Mucosa of descending colon (tissue), 3 donors: ENCODE measurements around the gene MICAL3. TPM values are rescaled to one million over a fixed set of nuclear protein-coding genes. Genes with fewer than 3 reads are reported as not detected.
A peak's percentile ranks its signal among the peaks of the same experiment; 100 is the strongest.

Experiments used
- ATAC-seq: fragments of 200-7000 bp; cut with Tn5 transposase; one replicate; pipeline ENCODE4 v1.9.1; 2020; ENCODE audit warnings: mild to moderate bottlenecking, moderate library complexity
- DNase-seq, 3 donors: peaks; one replicate each; pipeline ENCODE4 v3.0.0-alpha.2; 2020
- H3K36me3 ChIP-seq: fragments of 200-600 bp; one replicate; pipeline ENCODE4 v1.8.0; 2021; ENCODE audit warnings: low read depth, mild to moderate bottlenecking
- H3K4me1 ChIP-seq: fragments of 200-600 bp; one replicate; pipeline ENCODE4 v1.8.0; 2021; ENCODE audit warnings: low read depth, mild to moderate bottlenecking
- H3K4me3 ChIP-seq: fragments of 200-600 bp; one replicate; pipeline ENCODE4 v1.8.0; 2021; ENCODE audit warnings: mild to moderate bottlenecking
- H3K9me3 ChIP-seq: fragments of 200-600 bp; one replicate; pipeline ENCODE4 v1.8.0; 2021; ENCODE audit warnings: mild to moderate bottlenecking
- intact Hi-C, 2 donors: fragments of 100-400 bp; cut with DNase I in 1 of 2; cut with micrococcal nuclease in 1 of 2; formaldehyde crosslinking; loops; one replicate each; pipeline versions ENCODE4 v1.11.0 to v1.11.1; 2022; cut with DNase I, micrococcal nuclease
- total RNA-seq, 3 donors: library from RNA; stranded (reverse); fragmentation: NEBNext Ultra II Directional in 2 of 3; extraction: Animal tissue kit (Norgen Biotek cat#: 25700) in 2 of 3; gene quantifications; one replicate each; pipeline versions ENCODE4 v1.2.1 to v1.2.4, GENCODE V29; 2021 to 2023
- TF ChIP-seq, protein P1 (sequence below): fragments of 200-600 bp; IDR thresholded peaks from one replicate; pipeline ENCODE4 v1.8.0; 2022; ENCODE audit warnings: antibody characterized with exemption, mild to moderate bottlenecking
- donor health status: DM: no; HTN: no; CAD: no; lungs with moderate emphysema.
- donor health status: DM: no; HTN: no; CAD: no.
- donor health status: DM: no; HTN: yes; CAD: no.

The MICAL3 gene
- total RNA-seq, 3 donors from 2014 or later: 75.8 to 135 (median 129) TPM

DNA sequence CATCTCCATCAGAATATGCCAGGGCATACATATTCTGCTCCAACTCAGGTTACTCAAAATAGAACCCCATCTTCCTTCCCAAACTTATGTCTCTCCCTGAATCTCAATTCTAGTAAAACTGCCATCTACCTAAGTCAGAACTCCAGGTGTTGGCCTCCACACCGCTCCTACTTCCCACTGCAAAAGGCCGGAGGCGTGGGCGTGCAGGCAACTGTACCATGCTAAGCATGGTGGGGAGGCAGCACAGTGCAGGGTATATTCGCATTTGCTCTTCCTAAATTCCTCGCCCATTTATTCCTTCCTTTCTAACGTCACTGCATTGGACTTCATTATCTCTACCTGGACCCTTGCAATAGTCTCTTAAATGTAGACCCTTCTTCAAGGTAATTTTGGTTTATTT is 97.8 kb downstream of the MICAL3 start:
- no peak for DNase-seq
- ATAC-seq: no peak
- intact Hi-C loops: no loop called here
- TF ChIP-seq, protein P1, sequence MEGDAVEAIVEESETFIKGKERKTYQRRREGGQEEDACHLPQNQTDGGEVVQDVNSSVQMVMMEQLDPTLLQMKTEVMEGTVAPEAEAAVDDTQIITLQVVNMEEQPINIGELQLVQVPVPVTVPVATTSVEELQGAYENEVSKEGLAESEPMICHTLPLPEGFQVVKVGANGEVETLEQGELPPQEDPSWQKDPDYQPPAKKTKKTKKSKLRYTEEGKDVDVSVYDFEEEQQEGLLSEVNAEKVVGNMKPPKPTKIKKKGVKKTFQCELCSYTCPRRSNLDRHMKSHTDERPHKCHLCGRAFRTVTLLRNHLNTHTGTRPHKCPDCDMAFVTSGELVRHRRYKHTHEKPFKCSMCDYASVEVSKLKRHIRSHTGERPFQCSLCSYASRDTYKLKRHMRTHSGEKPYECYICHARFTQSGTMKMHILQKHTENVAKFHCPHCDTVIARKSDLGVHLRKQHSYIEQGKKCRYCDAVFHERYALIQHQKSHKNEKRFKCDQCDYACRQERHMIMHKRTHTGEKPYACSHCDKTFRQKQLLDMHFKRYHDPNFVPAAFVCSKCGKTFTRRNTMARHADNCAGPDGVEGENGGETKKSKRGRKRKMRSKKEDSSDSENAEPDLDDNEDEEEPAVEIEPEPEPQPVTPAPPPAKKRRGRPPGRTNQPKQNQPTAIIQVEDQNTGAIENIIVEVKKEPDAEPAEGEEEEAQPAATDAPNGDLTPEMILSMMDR: no peak
- Histone ChIP-seq H3K9me3 (no peaks in the 10 kb centered on the region), H3K4me3 (no peak overlapping the region), H3K36me3 (no peaks in the 10 kb centered on the region), H3K4me1 (peaks cover 29% of the 10 kb centered on the region)

DNA sequence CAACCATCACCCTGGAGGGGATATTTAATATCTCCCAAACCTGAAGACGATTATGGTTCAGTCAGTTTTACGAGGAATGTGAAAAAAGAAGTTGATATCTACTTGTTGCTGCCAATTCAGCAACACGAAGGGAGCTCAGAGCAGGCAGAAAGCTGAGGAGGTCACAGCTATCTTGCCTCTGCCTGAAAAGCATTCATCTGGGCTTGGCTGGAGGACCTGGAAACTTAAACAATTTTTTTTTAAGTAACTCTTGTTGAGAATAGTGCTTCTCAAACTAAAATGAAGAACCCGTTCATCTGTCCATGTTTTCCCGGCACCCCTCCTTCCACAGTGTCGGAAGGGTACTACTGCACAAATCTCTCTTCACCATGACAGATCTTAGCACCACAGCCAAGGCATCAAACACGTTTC is 98.9 kb downstream of the MICAL3 start:
- DNase-seq (no peak), ATAC-seq (no peak)
- intact Hi-C loops: no loop called here
- TF ChIP-seq, protein P1: no peak
- peaks cover 34% of the 10 kb centered on the region for H3K4me1 ChIP-seq
- H3K4me3 ChIP-seq: no peak overlapping the region
- H3K9me3 ChIP-seq: no peaks in the 10 kb centered on the region
- no peaks in the 10 kb centered on the region for H3K36me3 ChIP-seq

DNA sequence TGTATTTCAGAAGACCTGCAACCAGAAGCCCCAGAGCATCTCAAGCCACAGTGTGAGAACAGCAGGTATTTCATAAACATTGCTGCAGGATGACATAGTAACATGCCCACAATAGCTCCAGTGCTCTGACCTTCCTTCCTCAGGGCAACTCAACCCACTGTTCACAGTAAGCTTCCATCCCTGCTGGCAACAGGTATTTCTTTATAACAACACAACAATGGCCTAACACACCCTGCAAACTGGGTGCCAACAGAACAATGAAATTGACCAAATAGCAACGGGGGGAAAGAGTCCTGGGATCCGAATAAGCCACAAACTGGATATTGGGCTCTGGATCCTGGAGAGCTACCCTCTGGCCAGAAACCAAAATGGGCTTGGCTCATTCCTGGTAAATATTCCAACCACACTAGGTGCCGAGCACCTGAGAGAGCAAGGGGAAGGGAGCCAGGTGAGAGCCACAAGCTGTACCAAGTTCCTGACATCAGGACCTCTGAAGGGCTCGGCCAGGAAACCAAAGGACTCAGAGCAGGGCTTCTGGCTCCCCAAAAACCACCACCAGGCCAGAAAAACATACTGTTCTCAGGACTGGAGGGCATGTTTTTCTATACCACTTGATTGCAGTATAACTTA is 99.5 kb downstream of the MICAL3 start:
- DNase-seq: no peak
- H3K4me1 ChIP-seq: peaks cover 34% of the 10 kb centered on the region

DNA sequence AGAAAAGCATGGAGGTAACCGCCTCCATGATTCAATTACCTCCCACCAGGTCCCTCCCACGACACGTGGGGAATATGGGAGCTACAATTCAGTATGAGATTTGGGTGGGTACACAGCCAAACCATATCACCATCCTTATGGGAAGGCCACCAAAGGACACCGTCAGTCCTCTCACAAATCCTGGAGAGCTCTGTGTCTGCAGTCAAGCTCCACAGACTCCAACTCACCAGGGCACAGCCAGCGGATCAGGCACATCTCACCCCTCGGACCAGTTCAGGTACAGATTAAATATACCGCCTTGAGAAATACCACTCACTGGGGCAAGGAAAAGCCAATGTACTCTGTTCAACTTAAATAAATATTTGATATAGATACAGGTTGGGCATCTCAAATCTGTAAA is 100.3 kb downstream of the MICAL3 start:
- TF ChIP-seq, protein P1: no peak
- H3K4me3 ChIP-seq: no peak overlapping the region
- no peaks in the 10 kb centered on the region for H3K36me3 ChIP-seq
- intact Hi-C loops: no loop called here
- ATAC-seq: no peak
- H3K4me1 ChIP-seq: peaks cover 38% of the 10 kb centered on the region
- no peaks in the 10 kb centered on the region for H3K9me3 ChIP-seq
- DNase-seq: no peak

More for the DNA sequence above, 99.5 kb downstream of the MICAL3 start:
- H3K36me3 ChIP-seq: no peaks in the 10 kb centered on the region
- intact Hi-C loops: no loop called here
- TF ChIP-seq, protein P1: no peak
- ATAC-seq: peak; percentile 13
- no peaks in the 10 kb centered on the region for H3K9me3 ChIP-seq
- H3K4me3 ChIP-seq: no peak overlapping the region

DNA sequence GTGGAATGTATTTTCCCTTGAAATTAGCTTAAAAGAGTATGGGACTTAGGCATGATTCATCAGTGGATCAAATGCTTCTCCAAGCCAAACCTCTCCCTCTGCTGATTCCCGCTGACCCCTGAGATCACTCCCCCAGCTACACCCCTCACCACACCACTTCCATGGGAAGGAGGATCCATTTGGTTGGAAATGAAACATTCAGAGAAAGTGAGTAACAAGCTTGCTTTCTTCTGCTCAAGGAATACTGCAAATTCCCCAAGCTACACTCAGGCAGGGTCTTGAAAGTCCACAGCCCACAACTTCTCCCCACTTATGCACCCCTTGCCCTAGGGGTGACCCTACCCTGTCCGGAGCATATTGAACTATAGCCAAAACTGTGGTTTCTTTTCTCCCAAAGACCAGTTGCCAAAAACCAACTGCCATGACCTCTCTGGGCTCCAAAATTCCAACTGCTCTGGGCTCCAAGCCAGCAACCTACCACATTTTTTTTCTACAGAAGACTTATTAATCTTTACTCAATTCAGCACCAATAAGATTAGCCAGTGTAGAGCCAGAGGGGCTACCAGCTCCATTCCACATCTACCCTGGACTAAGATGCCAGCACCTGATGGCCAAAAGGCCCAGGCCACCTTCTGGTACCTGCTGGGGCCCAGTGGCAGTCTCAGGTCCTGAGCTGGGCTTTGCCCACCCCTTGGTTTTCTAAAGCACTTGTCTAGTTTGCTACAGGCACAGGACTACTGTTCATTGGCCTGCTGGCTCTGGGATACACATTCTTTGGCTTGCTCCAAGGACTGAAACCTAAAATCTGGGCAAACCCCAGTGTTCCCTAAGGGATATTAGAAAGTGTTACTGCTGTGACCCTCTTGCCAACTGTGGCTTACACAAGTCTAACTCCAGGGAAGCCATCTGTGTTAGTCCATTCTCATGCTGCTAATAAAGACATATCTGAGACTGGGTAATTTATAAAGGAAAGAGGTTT is 101.1 kb downstream of the MICAL3 start:
- intact Hi-C loops: no loop called here
- DNase-seq (no peak), ATAC-seq (no peak)
- Histone ChIP-seq H3K4me3 (no peak overlapping the region), H3K36me3 (no peaks in the 10 kb centered on the region), H3K4me1 (peaks cover 40% of the 10 kb centered on the region), H3K9me3 (no peaks in the 10 kb centered on the region)
- TF ChIP-seq, protein P1: no peak
